HG02678 (cell line): ENCODE results near the gene JADE2.
A peak's percentile ranks its signal among the peaks of the same experiment; 100 is the strongest.
"Not testable (repeated sequence)": the region's sequence is repeated elsewhere in the genome, so short reads cannot be mapped to it uniquely, and the experiment has no call there.

Source experiments
- ATAC-seq: cut with Tn5 transposase; IDR thresholded peaks from one replicate; pipeline ENCODE4 v1.9.1; 2021; ENCODE audit warnings: mild to moderate bottlenecking, moderate library complexity; ENCODE audit not compliant: unreplicated experiment

JADE2 gene

GRCh38 chr5:134507452-134507851 lies 18.0 kb upstream of the JADE2 start:
- no peak for ATAC-seq

GRCh38 chr5:134508521-134509195 lies 16.8 kb upstream of the JADE2 start:
- ATAC-seq = no peak

- ATAC-seq = no peak
Measured at GRCh38 chr5:134509308-134510040, 16.0 kb upstream of the JADE2 start.

- ATAC-seq = no peak
Measured at GRCh38 chr5:134510970-134511795, 14.3 kb upstream of the JADE2 start.

- no peak for ATAC-seq
Measured at GRCh38 chr5:134511796-134512660, 13.4 kb upstream of the JADE2 start.

GRCh38 chr5:134512661-134512999 lies 12.8 kb upstream of the JADE2 start:
- no peak for ATAC-seq

- no peak for ATAC-seq
Measured at GRCh38 chr5:134515801-134516200, 9.7 kb upstream of the JADE2 start.

GRCh38 chr5:134516984-134517383 lies 8.5 kb upstream of the JADE2 start:
- ATAC-seq = not testable (repeated sequence)

GRCh38 chr5:134517553-134517952 lies 7.9 kb upstream of the JADE2 start:
- ATAC-seq = no peak

GRCh38 chr5:134519989-134520388 lies 5.5 kb upstream of the JADE2 start:
- no peak for ATAC-seq

GRCh38 chr5:134521841-134522240 lies 3.6 kb upstream of the JADE2 start:
- no peak for ATAC-seq

GRCh38 chr5:134523543-134524271 lies 1.8 kb upstream of the JADE2 start:
- no peak for ATAC-seq

GRCh38 chr5:134524272-134524825 lies 1.1 kb upstream of the JADE2 start:
- ATAC-seq = no peak

- peak; percentile 10 for ATAC-seq
Measured at GRCh38 chr5:134525683-134526482, 413 bp downstream of the JADE2 start.

- peak; percentile 24 for ATAC-seq
Measured at GRCh38 chr5:134526483-134527155, 1.1 kb downstream of the JADE2 start.

- peak; percentile 45 for ATAC-seq
Measured at GRCh38 chr5:134527156-134527960, 1.9 kb downstream of the JADE2 start.

GRCh38 chr5:134527961-134528424 lies 2.5 kb downstream of the JADE2 start:
- no peak for ATAC-seq
